Gastroesophageal sphincter (tissue), 3 donors: ENCODE data around the gene SEPTIN1.

Experiments
- EP300 ChIP-seq: sonication (generic); formaldehyde crosslinking; IDR thresholded peaks from one replicate; pipeline ENCODE4 v1.6.1; 2017; ENCODE audit warnings: antibody characterized with exemption, mild to moderate bottlenecking
- POLR2A ChIP-seq, 2 donors: fragments of 450-650 bp; IDR thresholded peaks; one replicate each; pipeline ENCODE4 v1.6.1; 2017; ENCODE audit warnings: antibody characterized with exemption in 2 of 2, mild to moderate bottlenecking in 2 of 2, moderate library complexity in 1 of 2
- TF ChIP-seq, protein P1 (sequence below), 4 experiments: fragments of 200-600 bp in 2 of 4; fragments of 450-650 bp in 2 of 4; sonication (generic) in 1 of 4; IDR thresholded peaks; one replicate each; pipeline ENCODE4 v1.5.1; 2017 to 2019; ENCODE audit warnings: antibody characterized with exemption in 4 of 4, mild to moderate bottlenecking in 2 of 4, moderate library complexity in 2 of 4

DNA sequence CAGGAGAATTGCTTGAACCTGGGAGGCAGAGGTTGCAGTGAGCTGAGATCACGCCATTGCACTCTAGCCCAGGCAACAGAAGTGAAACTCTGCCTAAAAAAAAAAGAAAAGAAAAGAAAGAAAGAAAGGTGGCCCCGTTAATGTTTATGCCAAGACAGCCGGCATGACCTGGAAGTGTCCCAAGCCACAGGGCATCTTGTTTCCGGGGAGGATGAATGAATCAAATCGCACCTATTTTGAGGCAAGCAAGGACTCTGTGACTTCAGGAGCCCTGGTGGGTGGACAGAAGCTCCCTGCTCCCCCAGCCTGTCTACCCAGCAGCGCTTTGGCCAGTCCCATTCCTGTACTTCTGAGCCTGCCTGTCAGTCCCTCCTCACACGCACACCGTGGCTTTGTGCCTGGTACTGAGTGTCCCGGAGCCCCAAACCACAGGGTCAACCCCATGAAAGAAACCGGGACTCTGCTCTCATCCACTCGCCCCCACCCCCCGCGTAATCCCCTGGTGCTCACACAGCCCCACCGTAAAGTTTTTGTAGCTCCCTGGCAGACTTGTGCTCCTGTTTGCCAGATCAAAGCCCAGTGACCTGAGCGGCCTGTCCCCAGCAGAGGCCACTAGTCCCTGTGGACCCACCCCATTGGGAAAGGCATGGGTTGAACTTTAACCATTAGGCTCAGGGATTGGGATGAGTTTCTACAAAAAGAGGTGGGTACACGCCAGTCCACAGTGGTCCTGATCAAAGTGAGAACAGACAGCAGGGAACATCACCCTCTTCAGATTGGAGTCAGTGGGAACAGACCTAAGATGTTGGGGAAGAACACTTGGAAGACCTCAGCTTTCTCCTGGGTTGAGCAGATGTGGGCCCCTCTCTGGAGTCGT, 46.5 kb downstream of the SEPTIN1 start:
- TF ChIP-seq POLR2A (IDR thresholded peaks at IDR 0.05) (no peak), EP300 (no peak)
- TF ChIP-seq, protein P1, sequence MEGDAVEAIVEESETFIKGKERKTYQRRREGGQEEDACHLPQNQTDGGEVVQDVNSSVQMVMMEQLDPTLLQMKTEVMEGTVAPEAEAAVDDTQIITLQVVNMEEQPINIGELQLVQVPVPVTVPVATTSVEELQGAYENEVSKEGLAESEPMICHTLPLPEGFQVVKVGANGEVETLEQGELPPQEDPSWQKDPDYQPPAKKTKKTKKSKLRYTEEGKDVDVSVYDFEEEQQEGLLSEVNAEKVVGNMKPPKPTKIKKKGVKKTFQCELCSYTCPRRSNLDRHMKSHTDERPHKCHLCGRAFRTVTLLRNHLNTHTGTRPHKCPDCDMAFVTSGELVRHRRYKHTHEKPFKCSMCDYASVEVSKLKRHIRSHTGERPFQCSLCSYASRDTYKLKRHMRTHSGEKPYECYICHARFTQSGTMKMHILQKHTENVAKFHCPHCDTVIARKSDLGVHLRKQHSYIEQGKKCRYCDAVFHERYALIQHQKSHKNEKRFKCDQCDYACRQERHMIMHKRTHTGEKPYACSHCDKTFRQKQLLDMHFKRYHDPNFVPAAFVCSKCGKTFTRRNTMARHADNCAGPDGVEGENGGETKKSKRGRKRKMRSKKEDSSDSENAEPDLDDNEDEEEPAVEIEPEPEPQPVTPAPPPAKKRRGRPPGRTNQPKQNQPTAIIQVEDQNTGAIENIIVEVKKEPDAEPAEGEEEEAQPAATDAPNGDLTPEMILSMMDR (IDR thresholded peaks at IDR 0.05): no peak
